Hepatocyte (in vitro differentiated cells): ENCODE data around the gene CFAP70.

Experiments used
- EZH2 ChIP-seq: fragments of 200-600 bp; sonication (generic); IDR thresholded peaks from 2 replicates; pipeline ENCODE4 v1.6.1; 2016; ENCODE audit warnings: antibody characterized with exemption, mild to moderate bottlenecking, borderline replicate concordance
- TF ChIP-seq, protein P1 (sequence below): fragments of 200-600 bp; sonication (generic); IDR thresholded peaks from 2 replicates; pipeline ENCODE4 v1.5.1; 2016; ENCODE audit warnings: antibody characterized with exemption, mild to moderate bottlenecking; ENCODE audit not compliant: poor library complexity

DNA sequence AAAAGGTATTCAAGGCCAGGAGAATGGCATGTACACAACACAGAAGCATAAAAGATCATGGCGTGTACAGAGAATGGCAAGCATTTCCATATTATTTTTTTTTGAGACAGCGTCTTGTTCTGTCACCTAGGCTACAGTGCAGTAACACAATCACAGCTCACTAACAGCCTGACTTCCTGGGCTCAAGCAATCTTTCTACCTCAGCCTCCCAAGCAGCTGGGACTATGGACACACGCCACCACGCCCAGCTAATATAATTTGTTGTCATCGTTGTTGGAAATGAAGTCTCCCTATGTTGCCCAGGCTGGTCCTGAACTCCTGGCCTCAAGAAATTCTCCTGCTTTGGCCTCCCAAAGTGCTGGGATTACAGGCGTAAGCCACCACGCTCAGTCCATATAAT lies 27.9 kb upstream of the CFAP70 start:
- TF ChIP-seq, protein P1, sequence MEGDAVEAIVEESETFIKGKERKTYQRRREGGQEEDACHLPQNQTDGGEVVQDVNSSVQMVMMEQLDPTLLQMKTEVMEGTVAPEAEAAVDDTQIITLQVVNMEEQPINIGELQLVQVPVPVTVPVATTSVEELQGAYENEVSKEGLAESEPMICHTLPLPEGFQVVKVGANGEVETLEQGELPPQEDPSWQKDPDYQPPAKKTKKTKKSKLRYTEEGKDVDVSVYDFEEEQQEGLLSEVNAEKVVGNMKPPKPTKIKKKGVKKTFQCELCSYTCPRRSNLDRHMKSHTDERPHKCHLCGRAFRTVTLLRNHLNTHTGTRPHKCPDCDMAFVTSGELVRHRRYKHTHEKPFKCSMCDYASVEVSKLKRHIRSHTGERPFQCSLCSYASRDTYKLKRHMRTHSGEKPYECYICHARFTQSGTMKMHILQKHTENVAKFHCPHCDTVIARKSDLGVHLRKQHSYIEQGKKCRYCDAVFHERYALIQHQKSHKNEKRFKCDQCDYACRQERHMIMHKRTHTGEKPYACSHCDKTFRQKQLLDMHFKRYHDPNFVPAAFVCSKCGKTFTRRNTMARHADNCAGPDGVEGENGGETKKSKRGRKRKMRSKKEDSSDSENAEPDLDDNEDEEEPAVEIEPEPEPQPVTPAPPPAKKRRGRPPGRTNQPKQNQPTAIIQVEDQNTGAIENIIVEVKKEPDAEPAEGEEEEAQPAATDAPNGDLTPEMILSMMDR: no peak
- TF ChIP-seq EZH2: no peak
